ENCODE results near the gene HSD17B12. TPM values are rescaled to one million over a fixed set of nuclear protein-coding genes. Genes with fewer than 3 reads are reported as not detected.

The HSD17B12 gene
- total RNA-seq, 1 donor from 2014 or later = 83.6 TPM

- Histone ChIP-seq H3K4me3 (peak within 1 kb of the TSS; percentile 98), H3K36me3 (peaks cover 34% of the 10 kb centered on the region), H3K27ac (replicated peaks) (peak within 1 kb of the TSS; percentile 83), H3K27me3 (ENCODE audit: low read depth) (peaks cover 22% of the 10 kb centered on the region), H3K9me3 (replicated peaks) (no peaks in the 10 kb centered on the region), H3K4me1 (peaks cover 25% of the 10 kb centered on the region)
- DNase-seq = peak; percentile 92
- TF ChIP-seq CTCF (IDR thresholded peaks at IDR 0.05; ENCODE audit: borderline replicate concordance) = peak; percentile 15
- intact Hi-C loops (cut with micrococcal nuclease) = no loop called here
Measured at GRCh38 chr11:43880640-43881159, 200.2 kb downstream of the HSD17B12 start, which contains the start of gene ALKBH3. Gene ALKBH3 (plus strand): TSS chr11:43880831. CDS start chr11:43882653, 1,822 bp downstream.

- Histone ChIP-seq H3K27me3 (ENCODE audit: low read depth) (no peaks in the 10 kb centered on the region), H3K27ac (replicated peaks) (no peak overlapping the region), H3K4me1 (no peaks in the 10 kb centered on the region), H3K4me3 (no peak overlapping the region), H3K9me3 (replicated peaks) (no peaks in the 10 kb centered on the region), H3K36me3 (peaks cover 87% of the 10 kb centered on the region)
- no peak for TF ChIP-seq CTCF (IDR thresholded peaks at IDR 0.05; ENCODE audit: borderline replicate concordance)
- DNase-seq = no peak
- intact Hi-C loops (cut with micrococcal nuclease) = no loop called here
Measured at GRCh38 chr11:43892851-43893250, 212.3 kb downstream of the HSD17B12 start.

- no peak overlapping the region for H3K27ac ChIP-seq (replicated peaks)
- H3K27me3 ChIP-seq (ENCODE audit: low read depth) = no peaks in the 10 kb centered on the region
- peaks cover 93% of the 10 kb centered on the region for H3K36me3 ChIP-seq
- TF ChIP-seq CTCF (IDR thresholded peaks at IDR 0.05; ENCODE audit: borderline replicate concordance) = no peak
- intact Hi-C loops (cut with micrococcal nuclease) = no loop called here
- no peak overlapping the region for H3K4me3 ChIP-seq
- no peak for DNase-seq
- no peaks in the 10 kb centered on the region for H3K9me3 ChIP-seq (replicated peaks)
- H3K4me1 ChIP-seq = no peaks in the 10 kb centered on the region
Measured at GRCh38 chr11:43894546-43894945, 214.0 kb downstream of the HSD17B12 start.

- Histone ChIP-seq H3K36me3 (peaks cover 85% of the 10 kb centered on the region), H3K27me3 (ENCODE audit: low read depth) (no peaks in the 10 kb centered on the region), H3K4me3 (no peak overlapping the region), H3K4me1 (no peaks in the 10 kb centered on the region), H3K9me3 (replicated peaks) (no peaks in the 10 kb centered on the region), H3K27ac (replicated peaks) (no peak overlapping the region)
- intact Hi-C loops (cut with micrococcal nuclease) = no loop called here
- DNase-seq = no peak
- no peak for TF ChIP-seq CTCF (IDR thresholded peaks at IDR 0.05; ENCODE audit: borderline replicate concordance)
Measured at GRCh38 chr11:43895601-43896000, 215.1 kb downstream of the HSD17B12 start.

- no peak overlapping the region for H3K27ac ChIP-seq (replicated peaks)
- peaks cover 82% of the 10 kb centered on the region for H3K36me3 ChIP-seq
- no peaks in the 10 kb centered on the region for H3K9me3 ChIP-seq (replicated peaks)
- DNase-seq = no peak
- intact Hi-C loops (cut with micrococcal nuclease) = no loop called here
- H3K27me3 ChIP-seq (ENCODE audit: low read depth) = no peaks in the 10 kb centered on the region
- no peaks in the 10 kb centered on the region for H3K4me1 ChIP-seq
- TF ChIP-seq CTCF (IDR thresholded peaks at IDR 0.05; ENCODE audit: borderline replicate concordance) = no peak
- no peak overlapping the region for H3K4me3 ChIP-seq
Measured at GRCh38 chr11:43898574-43898973, 218.0 kb downstream of the HSD17B12 start.

All from left ventricle myocardium inferior (tissue), 1 donor.